ENCODE data around the gene MCUB.
A peak's percentile ranks its signal among the peaks of the same experiment; 100 is the strongest.

Gene MCUB

GRCh38 chr4:109730619-109731545, 170.8 kb downstream of the MCUB start:
- no peak for DNase-seq

GRCh38 chr4:109733728-109734127, 173.7 kb downstream of the MCUB start:
- no peak for DNase-seq

- peak; percentile 21 for DNase-seq
Measured at GRCh38 chr4:109735566-109736365, 175.7 kb downstream of the MCUB start.

Measured in EL (cell line).